HG02970 (cell line): Measurements from ENCODE around the gene EPAS1.

Experiments
- ATAC-seq: cut with Tn5 transposase; IDR thresholded peaks from one replicate; pipeline ENCODE4 v1.9.1; 2021; ENCODE audit warnings: mild to moderate bottlenecking, moderate library complexity, moderate number of reproducible peaks; ENCODE audit not compliant: unreplicated experiment, low FRiP score

Gene EPAS1

DNA sequence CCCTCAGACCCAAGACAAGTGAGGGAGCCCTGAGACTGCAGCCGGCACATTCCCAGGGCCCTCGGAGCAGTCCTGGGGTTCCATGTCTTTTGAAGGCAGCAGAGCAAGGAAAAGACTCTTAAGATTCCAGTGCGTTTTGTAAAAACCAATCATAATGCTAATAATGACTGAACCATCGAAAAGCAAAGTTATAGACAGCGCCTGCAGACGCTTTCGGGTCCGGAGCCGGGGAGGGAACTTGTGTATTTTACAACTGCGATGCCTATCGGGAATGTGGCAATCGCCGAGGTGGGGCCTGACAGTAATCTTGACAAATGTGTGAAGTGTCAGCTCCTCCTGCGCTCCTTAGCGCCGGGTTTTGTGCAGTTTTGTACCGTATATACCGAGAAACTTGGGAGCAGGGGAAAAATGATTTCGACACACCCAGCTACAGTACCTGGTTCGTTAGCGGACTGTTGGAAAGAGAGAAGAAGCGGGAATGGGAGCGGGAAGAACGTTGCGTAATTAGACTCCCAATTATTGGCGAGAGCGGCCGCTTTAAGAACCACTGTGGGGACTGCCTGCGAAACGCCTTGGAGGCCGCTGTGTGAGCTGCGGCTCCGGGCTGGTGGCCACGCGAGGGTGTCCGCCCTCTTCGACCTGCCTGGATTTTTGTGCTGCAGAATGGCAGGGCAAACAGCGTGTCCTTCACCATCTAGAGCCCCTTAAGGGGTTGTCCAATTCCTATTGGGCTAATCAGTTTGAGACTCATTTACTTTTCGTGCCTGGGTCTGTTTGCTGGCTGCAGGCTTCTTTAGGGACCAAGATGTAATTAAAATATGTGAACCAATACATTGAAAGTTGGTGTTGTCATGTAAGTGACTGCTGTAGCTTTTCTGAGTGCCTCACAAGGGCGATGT lies 2.4 kb downstream of the EPAS1 start:
- no peak for ATAC-seq

DNA sequence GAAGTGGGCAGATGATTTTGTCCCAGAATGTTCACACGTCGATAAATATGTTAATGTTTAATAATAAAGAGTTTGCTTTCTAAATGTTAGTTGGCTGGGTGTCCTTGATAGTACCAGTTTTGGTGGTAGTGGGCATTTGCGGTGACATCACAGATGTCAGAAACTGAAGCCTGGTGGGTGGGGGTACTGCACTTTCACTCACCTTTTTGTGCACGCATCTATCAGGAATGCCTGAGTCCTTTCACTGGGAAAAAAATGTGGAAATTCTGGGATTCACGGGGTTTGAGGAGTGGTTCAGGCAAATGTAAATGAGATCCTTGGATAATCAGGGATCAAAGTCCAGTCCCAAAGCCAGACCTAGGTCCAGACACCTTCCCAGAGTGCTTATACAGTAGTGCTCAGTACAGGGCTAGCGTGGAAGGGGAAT lies 3.2 kb downstream of the EPAS1 start:
- no peak for ATAC-seq

DNA sequence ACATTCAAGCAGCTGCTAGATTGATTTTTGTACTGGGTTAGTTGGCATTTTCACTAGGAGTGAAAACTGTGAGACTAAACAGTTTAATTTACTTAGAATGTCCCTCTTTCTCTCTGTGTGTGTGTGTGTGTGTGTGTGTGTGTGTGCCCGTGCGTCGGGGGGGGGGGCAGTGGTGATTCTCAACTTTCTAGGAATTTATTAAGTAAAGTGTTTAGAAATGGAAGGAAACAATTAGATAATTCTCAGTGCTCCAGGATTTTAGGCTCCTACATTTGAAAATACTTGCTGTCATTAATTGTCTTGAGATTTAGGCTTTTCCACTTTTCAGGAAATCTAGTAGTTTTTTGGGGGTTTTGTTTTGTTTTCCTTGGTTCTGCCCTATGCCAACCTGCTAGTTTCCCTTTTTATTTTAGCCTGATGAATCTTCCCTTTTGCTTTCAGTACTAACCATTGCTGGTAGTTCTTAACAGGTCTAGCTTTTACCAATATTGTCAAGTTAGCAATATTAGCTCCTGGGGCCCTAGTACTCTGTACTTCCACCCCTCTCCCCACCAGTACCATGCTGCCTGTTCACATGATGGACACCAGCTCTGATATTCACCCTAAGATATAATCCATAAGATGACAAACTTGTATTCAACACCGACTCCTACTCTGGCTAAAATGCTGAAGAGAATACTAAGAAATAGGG lies 4.9 kb downstream of the EPAS1 start:
- ATAC-seq, result no peak

DNA sequence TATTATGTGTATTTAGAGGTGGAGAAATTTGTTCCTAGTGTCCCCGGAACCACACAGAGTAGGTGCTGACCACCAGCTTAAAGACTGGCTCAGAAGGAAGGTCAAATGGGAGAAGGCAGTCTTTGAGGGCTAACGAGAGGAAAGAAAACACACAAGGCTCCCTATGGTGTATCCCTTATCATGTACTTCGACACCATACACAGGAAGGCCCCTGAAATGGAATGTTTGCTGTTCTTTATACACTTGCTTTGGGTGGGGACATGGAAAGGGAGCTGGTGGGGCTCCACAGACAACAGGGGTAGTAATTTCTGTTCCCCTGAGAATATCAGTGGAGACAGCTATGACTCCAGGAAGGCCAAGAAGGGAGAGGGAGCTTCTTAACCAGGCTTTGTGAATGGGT lies 6.0 kb downstream of the EPAS1 start:
- ATAC-seq, result no peak

DNA sequence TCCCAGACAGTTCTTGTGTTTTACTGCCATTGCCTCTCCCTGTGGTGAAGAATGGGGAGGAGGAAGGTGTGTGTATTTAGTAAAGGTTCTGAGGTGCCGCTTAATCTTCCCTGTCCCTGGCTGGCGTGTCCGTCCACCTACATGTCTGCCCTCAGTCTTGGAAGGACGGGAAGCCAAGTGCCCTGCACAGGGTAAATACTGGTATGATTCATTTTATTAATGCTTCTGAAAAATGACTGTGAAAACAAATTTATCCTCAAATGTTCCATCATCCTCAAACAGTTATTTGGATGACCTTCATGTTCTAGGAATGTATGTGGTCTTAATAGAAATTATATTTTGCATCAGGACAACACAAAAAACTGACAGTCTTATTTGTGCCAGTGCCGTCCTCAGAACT lies 6.6 kb downstream of the EPAS1 start:
- no peak for ATAC-seq

DNA sequence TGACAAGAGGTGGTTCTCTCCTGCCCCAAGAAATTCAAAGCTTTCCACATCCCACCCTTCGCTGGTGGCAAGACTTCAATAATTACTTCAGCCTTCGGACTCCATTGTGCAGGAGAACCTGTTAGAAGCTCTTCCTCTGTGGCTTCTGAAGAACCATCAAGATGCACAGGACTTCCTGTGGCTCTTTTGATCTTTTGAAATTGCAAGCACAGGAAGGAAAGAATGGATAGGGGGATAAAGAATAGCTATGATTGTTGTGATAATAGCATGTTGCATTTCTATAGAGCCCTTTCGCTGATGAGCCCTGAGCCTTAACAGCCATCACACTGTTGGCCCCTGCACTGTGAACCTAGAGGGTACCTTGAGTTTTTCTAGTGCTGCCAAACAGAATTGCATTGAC lies 7.4 kb downstream of the EPAS1 start:
- ATAC-seq, result no peak

DNA sequence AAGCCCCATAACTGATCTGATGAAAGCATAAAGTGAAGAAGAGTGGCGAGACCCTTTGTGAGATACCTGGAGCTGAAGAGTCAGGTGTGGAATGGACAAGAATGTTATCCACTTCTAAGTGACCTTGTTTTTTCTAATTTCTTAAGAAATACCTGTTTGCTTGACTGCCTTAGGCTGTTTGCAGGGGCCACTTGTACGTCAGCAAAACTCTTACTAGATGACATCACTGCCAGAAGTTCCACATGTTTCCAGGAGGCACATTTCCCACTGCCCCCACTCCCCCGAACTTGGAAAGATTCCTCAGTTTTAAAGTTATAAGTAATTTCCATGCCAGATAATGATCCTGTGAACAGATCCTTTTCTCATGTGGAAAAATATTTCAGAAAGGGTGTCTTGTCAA lies 8.0 kb downstream of the EPAS1 start:
- no peak for ATAC-seq

DNA sequence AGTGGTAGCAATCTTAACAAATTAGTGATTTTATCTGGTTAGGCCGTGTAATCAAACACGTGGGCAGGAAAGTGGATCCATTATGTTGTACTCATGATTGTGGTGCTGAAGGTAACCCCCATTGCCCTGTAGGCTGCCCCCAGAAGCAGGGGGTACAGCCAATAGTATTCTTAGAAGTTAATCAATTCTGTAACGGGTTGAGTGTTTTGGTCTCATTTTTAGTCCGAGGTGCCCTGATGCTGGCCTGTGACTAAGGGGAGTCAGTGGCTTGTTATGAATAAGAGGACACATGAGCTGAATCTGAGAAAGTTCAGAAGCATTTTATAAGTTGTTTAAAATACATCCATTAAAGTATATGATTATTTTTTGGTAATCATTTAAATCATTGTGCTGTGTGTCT lies 8.6 kb downstream of the EPAS1 start:
- no peak for ATAC-seq

DNA sequence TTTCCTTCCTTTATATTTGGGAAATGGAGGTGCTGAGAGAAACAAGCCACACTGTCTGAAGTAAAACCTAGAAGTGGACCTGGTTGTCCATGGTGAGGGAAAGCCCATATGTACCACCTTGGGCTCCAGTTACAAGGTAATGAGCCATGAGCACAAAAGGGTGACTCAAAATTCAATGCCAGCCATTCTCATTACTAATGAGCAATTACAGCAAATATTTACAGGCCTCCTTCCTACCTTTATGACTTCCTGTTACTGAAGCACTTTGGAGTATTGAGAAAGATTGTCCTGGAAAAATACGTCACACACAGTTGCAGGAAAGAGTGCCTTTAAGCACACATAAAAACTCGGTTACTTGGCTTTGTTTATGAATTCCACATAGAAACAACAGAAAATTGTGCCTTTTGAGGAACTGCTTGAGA lies 9.1 kb downstream of the EPAS1 start:
- no peak for ATAC-seq

DNA sequence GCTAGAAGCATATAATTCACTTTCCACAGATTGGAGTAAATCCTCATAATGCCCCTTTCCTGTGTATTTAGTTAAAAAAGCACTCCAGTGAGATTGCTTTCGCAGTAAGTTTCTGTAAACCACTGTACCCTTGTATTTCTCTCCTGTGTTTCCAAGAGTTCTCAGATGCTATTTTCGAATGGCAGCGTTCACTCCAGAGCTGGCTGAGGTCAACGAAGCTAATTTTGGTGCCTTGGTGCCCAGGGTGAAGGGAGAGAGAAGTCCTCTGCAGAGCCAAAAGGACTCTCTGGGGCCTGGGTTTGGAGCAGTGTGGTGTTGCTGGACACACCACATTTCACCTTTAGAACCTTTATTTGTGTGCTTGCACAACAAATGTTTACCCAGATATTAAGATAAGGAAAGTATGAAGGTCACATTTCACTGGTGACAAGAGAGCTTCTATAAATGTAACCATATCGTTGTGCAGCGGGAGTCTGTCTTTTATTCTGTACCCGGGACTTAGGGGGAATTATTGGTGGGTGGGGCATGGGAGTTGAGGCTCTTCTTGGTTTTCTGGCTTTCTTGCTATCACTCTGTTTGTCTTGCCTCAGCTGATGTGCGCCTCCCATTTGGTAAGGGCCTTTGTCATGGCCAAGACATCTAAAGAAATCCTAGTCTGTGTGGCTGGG lies 9.9 kb downstream of the EPAS1 start:
- ATAC-seq, result no peak

DNA sequence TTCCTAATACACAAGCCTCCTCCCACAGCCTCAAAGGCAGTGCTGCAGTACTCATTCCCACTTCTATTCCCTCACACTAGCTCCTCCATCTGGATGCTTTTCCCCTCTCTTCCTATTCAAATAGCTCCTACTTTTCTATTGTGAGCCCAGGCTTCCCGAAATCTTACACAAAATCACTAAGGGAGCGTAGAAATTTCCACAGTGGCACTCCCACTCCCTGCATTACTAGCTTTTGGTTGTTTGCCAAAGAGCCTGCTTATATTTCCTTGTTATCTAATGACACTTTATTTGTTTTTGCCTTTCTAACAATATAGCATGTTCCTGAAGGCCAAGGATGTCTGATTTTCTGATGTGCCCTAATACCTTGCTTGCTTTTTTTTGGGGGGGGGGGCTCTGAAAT lies 10.9 kb downstream of the EPAS1 start:
- ATAC-seq, result no peak

DNA sequence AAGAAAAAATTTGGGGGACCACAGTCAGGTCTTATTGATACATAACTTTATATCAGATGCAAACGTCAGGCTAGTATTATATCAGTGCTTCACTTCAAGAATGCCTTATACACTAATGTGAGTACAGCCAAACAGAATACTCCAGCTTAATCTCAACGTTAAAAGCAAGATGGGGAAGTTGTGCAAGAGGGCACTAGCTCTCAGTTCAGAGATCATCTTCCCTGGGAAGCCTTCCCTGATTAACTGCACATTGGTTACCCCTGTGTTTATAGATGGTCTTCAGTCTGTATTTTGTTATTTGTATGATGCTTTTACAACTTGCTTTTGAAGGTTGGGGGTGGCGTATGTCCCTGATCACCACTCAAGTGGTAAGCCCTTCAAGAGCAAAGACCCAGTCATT lies 11.4 kb downstream of the EPAS1 start:
- ATAC-seq, result no peak

DNA sequence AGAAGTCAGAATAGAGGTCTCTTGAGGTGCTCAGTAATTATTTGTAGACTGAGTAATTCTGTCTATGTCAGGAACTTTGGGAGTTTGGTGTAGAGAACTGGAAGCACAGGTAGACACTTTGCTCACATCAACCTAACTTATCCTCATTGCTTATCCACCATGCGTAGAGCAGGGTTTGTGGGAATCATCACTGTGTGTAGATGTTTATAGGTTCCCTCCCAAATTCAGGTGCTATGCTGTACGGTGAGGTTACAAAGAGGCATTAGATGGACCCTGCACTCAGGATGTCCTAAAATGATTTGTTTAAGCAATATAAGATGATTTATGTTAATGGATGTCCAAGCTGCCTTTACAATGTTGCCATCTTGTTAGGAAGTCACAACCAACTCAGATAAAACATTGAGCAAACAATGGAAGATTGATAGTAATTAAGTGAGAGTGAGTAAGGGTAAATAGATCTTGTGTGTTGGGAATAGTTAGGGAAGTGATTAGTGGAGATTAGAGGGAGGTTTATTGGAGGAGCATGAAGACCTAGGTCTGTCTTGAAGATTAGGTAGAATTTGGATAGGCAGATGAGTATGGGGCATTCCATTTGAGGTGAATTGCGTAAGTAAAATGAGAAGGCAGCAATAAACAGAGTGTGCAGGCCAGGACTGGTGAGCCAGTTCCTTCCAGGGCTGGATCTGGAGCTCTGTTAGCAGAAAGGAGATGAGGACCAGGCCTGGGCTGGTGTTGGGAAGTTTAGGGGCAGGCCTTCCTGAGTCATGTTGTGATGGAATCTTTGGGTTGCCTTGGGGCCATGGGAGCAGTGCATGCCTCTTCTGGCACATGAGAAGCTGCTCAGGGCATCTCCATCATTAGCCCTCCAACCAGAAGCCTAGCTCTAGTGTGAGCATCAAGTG lies 12.1 kb downstream of the EPAS1 start:
- ATAC-seq, result no peak

DNA sequence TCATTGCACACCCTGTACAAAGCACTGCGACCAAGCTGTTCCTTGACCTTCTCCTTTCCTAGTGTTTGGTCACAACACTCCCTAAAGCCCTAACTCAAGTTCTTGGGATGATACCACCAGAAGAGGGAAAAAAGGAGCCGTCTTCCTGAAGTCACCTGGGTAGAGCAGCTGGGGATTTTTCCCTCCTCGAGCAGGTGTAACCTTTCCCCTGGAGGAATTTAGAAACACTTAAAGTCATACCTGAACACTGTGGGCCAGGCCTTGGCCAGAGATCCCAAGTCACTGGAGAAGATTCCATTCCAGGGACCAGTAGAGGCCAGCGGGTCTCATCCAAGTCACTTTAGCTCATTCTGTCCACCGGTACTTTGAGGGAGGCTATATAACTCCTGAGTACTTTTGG lies 13.2 kb downstream of the EPAS1 start:
- ATAC-seq, result no peak

DNA sequence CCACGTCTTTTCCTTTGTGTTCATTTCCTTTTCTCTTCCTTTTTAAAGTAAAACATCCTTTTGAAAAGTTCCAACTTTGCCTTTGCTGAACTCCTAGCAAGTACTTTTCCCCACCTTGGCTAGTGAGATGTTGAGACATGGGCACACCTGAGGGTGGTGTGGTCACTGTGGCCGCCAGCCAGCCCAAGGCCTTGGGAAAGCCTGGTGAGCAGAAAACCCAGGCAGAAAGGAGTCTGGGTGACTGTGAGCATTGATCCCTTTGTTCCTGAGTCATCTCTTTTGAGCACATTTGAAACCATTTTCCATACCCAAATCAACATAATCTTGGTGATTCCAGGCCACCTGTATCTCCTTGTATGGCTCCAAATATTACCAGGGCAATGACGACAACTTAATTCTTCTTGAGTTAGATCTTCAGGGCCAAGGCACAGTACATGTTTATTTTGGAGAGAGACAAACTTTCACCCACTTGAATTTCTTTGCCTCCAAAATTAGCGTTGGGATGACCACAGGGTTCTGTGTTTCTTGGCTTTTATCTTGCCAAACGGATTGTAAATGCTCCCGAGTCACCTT lies 14.5 kb downstream of the EPAS1 start:
- ATAC-seq, result no peak

DNA sequence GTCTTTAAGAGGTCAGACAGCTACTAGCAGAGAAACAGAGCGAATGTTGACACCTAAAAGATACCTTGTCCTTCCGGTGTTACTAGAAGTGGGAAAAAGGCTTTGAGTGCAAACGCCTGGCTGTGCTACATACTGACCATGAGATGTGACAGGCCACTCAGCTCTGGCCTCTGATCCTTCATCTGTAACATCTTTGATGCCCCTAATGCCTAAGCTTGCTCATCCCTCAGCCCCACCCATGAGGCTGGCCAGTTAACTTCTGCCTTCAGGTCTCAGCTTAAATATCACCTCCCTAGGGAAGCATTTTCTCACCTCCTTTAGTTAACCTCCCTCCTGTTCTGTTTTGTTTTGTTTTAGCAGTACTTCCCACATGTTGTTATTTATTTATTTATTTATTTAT lies 15.9 kb downstream of the EPAS1 start:
- ATAC-seq, result no peak

DNA sequence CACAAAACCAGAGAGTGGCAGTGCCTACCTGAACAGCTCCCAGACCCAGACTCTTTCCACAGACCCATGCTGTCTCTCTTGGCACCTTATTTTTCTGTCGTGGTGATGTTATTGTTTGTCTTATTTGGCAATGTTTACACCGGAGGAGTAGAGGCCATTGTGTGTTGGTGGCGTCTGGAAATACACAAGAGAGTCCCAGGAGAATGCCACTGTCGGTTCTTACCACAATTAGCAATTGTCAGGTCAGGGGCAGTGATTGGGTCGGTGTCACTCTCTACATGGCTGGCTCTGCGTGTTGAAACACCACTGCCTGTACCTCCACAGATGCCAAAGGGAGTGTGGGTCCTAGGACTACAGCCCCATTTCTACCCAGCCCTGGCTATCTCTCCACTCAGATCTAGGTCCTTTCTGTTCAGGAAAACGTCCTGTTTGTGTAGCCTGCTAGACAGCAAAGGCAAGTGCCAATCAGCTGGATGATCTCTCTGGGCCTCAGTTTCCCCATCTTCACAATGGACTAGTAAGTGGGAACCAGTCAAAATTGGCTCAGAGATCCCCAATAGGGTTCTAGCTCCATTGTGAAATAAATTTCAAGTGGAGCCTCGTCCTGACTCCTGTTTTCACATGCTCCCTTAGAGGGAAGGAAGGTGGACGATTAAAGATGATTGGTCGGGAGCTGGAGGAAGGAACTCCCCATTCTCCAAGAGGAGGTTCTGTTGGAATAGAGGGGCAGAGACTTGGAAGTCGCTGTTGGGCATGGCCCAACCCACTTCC lies 17.0 kb downstream of the EPAS1 start:
- no peak for ATAC-seq

DNA sequence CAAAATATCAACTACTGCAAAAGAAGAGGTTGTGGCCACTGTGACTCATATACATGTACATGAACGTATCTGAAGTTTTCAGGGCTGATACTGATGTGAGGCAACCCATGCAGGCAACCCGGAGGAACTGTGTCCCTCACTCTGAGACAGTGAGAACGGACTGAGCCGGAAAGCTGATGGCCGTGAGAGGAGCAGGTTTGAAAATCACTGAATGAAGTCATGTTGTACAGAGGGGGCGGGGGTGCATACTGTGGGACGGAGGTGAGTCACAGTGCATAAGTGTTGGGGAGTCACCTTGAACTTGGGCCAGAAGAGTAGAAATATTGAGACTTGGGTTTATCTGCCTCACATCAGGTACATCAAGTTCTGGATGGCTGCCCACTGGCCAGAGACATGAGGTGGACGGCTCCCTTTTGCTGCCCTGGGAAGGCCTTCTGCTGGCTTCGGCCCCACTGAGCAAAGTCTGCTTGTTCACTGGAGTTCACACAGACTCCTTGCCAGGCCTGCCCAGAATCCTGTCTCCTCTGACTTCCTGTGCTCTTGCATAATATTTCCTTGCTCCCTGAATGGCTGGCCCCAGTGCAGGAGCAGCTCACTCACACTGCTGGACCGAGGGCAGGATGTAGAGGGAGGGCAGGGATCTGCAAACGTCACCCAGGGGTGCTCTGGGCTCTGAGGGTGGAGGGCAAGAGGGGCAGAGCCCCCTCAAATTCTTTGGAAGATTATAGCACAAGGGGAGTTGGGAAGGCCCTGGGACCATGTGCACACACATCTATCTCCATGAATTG lies 18.1 kb downstream of the EPAS1 start:
- no peak for ATAC-seq

DNA sequence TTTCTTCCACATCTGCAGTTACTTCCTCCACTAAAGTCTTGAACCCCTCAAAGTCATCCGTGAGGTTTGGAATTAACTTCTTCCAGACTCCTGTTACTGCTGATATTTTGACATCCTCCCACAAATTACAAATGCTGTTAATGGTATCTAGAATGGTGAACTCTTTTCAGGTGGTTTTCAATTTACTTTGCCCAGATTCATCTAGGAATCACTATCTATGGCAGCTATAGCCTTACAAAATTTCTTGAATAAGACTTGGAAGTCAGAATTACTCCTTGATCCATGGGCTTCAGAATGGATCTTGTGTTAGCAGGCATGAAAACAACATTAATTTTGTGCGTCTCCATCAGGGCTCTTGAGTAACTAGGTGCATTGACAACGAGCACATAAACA lies 19.9 kb downstream of the EPAS1 start:
- ATAC-seq, result no peak
